Endometrial microvascular endothelial cells (primary cell): Measurements from ENCODE around the gene SARS2. TPM values are rescaled to one million over a fixed set of nuclear protein-coding genes. Genes with fewer than 3 reads are reported as not detected.
"Not testable (repeated sequence)": the region's sequence is repeated elsewhere in the genome, so short reads cannot be mapped to it uniquely, and the experiment has no call there.

Source experiments
- in situ Hi-C: cut with HindIII; loops from 2 replicates; pipeline ENCODE4 v1.10.0; 2017; ENCODE audit warnings: low sequenced_read_pairs, low pct_unique_long_range_greater_than_20kb; ENCODE audit errors: inconsistent ontology term
- total RNA-seq: library from RNA; depleted of rRNA; stranded (reverse); fragments of >200 nt; gene quantifications from one replicate; pipeline ENCODE4 v1.2.3, GENCODE V29; 2015; ENCODE audit errors: inconsistent ontology term

The SARS2 gene
- total RNA-seq, 1 donor from 2014 or later = 32.5 TPM

DNA sequence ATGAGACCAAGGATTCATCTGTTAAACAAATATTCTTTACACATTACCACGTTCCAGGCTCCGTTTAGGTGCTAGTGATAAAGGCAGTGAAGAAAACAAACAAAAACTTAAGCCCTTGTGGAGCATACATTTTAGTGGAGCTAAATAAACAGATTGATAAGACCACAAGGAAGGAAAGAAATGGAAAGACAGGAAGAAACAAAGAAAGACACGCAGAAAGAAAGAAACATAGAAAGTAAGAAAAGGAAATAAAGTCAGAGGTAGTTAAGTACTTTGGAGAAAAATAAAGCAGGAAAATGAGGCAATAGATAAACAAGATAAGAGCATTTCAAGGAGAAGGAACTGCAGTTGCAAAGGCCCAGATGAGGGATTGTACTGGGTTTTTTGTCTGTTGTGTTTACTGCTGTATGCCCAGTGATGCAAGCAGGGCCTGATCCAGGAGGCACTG is 29.8 kb downstream of the SARS2 start:
- in situ Hi-C loops = no loop called here

DNA sequence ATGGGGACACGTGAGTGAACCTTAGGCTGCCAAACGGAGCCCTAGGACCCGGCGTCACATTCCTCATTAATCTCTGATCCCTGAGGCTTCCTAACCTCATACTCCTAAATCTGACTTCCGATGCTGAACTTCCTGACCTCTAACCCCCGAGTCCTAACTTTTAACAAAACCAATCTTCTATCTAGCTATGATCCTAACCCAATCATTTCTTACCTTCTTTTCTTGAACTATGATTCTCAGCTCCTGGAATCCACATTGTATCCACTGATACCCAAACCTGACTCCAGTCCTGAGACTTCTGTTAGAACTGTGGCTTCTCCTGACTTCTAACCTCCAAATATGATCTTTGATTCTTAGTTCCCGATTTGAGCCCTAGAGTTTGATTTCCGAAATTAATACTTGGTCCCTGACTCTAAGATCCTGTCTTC is 30.3 kb downstream of the SARS2 start:
- in situ Hi-C loops = no loop called here

DNA sequence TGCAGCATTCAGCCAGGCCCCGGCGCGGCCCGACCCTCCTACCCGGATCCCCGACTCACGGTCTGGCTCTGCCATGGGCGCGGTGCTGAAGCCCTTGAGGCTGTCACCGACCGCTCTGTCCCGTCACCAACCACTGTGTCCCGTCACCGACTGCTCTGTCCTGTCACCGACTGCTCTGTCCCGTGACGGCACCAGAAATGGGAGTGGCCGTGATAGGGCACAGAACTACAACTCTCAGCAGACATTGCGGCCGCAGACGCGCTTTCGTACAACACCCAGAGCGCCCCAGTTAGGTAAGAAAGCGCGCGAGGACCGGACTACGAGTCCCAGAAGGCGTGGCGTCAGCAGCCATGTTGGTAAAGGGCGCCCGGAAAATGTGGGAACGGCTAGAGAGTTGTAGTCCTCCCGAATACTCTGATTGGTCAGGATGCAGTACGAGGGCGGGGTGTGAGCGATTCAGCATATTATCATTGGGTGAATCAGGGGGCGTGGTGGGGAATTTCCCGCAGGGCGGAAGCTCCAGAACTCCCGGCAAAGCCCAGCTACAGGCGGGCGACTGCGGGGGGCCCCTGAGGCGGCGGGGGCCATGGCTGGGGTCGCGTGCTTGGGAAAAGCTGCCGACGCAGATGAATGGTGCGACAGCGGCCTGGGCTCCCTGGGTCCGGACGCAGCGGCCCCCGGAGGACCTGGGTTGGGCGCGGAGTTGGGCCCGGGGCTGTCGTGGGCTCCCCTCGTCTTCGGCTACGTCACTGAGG is 30.9 kb downstream of the SARS2 start, which contains the start of the genes NFKBIB and SIRT2:
Gene NFKBIB, plus strand, starts transcription at position 523 of the 755 bp plus-strand sequence. Its CDS starts 64 bp downstream, at position 587.
Gene SIRT2, minus strand, starts transcription at position 172 of the 755 bp plus-strand sequence. Its CDS starts 97 bp downstream, at position 75.
- in situ Hi-C loops = no loop called here

DNA sequence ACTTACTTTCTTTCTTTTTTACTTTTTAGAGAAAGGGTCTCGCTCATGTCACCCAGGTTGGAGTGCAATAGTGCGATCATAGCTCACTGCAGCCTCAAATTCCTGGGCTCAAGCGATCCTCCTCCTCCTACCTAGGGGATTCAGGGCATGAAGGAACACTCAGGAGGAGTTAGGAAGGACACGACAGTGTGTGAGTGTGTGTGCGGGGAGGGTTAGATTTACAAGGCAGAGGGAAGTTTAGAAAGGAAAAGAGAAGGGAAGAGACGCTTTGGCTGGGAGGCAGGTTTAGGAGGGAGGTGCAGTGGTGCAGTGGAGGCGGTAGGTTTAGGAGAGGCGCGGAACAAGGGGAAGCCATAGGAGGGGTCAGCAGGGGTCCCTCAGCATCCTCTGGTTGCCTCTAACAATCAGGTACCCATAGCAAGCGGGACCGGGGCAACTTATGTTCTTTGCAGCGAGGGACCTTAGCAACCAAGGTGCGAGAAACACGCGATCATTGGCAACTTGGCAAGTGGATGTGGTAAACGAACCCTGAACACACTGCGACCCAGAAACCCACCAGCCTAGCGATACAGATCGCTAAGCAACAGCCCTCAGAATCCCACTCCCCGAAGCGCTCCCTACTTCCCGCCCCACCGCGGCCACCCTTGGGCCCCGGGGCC is 31.6 kb downstream of the SARS2 start:
- in situ Hi-C loops = no loop called here

DNA sequence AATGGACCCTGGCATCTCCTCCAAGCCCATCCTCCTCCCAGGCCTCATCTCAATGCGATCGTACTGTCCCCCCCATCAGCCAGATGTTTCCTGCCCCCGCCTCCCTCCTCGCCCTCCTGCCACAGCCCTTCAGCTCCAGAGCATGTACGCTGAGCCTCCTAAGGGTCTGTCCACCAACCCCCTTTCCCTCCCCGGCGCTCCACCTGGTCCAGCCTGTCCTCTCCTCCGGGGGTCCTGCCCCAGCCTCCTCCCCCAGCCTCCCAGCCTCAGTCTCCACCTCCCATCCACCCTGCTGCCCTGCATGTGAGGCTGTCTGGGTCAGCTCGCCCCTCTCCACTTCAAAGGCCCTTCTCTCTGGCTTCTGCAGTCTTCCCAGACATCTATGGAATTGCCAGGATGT is 35.6 kb downstream of the SARS2 start:
- in situ Hi-C loops = no loop called here

DNA sequence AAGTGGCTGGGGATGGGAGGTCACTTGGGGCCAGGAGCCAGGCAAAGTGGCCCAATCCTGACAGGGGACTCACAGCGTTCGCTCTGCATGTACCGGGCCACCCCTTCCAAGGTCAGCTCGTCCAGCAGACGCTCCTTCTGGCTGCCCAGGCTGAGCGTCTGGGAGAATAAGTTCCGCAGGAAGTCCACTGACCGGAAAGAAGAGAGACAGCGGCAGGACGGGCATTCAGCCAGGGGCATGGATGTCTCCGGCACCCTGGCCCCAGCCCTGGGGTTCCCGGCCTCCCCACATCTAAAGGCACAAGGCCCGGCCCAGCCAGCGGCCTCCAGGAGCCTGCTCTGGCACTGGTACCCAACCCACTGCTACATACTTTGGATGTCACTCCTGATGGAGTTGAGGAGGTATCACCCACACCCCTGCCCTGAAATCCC is 37.2 kb downstream of the SARS2 start:
- in situ Hi-C loops = no loop called here

DNA sequence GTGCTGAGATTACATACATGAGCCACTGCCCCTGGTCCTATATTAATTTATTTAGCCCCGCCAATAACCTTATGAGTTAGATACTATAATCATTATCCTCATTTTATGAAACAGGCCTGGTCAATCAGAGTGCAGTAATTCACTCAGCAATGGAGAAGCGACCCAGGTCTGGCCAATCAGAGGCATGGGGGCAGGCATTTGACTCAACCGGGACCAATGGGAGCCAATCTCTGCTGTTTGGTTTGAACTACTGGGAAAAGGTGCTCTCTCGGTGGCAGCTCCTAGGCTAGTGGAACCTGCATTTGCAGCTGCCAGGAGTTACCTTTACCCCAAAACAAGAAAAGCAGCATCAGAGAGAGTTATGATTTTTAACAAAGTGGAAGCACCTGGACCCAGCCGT is 37.7 kb downstream of the SARS2 start:
- in situ Hi-C loops = no loop called here

GRCh38 chr19:38891771-38892170 is 38.8 kb downstream of the SARS2 start:
- in situ Hi-C loops = no loop called here

DNA sequence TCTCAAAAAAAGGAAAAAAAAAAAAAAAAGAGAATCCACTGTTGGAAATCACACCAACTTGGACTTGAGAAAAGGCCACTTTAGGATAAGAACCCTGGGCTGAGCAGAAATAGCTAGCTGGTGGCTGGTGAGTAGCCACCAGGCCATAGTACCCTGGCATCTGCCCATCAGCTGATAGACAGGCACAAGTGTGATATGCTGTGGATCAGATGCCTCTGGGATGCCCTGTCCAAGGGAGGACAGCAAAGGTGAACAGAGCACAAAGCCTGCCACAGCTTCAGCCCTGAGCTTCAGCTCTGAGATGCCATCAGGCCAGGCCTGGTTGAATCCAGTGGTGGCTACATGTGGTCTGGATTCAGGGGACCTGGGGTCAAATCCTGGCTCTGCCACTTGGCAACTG is 39.9 kb downstream of the SARS2 start:
- in situ Hi-C loops = no loop called here

- in situ Hi-C loops = no loop called here
Observed at GRCh38 chr19:38889803-38890202, 40.8 kb downstream of the SARS2 start.

DNA sequence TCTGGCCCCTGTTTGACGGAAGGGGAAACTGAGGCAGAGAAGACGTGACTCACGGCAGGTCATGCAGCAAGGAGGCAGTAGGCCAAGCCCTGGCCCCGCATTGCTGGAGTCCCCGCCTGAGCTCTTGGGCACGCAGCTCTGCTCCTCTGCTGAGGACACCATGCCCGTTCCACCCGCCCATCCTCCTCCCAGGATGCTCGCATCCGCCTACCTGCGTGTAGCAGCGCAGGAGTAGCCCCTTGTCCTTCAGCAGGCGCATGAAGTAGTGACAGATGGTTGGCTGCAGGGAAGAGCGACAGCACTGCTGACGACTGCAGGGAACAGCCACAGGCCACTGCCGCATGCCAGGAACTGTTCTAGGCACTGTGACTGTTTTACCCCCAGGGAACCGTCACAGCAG is 41.7 kb downstream of the SARS2 start:
- in situ Hi-C loops = no loop called here

- in situ Hi-C loops = not testable (repeated sequence)
Observed at GRCh38 chr19:38884691-38885090, 45.9 kb downstream of the SARS2 start.

- in situ Hi-C loops = no loop called here
Observed at GRCh38 chr19:38883286-38883685, 47.3 kb downstream of the SARS2 start.

DNA sequence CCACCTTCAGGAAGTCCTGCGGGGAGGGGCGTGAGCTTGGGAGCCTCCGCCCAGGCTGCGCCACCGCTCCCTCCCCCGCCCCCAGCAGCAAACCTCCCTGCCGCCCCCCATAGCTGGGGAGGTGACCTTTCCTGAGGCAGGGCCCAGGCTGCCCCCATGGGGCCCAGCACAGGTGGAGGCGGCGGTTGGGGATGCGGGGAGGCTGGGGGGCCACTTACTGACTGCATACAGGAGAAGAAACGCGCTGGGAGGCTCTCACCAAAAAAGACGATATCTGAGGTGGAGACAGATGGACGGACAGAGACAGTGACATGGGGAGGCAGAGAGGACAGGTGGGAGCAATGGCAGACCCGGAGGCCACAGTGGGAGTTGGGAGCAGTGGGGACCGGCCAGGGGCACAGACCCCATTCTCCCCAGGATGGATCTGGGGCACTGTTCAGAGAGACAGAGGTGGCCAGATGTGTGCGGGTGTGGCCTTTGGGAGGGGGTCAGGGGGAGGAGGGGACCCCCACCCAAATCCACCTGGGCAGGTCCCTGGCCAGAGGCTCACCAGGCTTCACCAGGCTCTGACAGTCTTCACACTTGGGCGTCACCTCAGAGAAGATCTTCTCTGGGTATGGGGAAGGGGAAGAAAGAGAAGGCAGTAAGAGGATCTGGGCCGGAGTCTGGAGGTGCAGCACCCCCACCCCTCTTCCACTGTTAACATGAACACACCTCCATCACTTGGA is 49.5 kb downstream of the SARS2 start:
- in situ Hi-C loops = no loop called here

- in situ Hi-C loops = no loop called here
Observed at GRCh38 chr19:38880076-38880881, 50.3 kb downstream of the SARS2 start.

DNA sequence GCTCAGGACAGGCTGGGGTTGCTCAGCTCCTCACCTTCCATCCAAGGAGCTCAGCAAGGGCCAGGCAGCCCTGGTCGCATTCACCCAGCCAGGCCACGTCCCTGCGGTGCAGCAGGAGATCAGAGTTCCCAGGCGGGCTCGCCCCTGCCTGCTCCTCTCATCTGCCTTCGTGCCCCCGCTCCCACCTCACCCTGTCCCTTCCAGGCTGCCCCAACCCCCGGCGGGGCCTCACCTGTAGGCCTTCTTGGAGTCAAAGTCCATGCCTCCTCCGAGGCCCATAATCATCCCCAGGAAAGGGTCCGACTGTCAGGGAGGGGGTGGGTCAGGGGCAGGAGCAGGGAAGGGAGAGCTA is 51.2 kb downstream of the SARS2 start:
- in situ Hi-C loops = no loop called here

- in situ Hi-C loops = no loop called here
Observed at GRCh38 chr19:38878575-38879399, 51.8 kb downstream of the SARS2 start.
